NB4 (cell line): ENCODE measurements around the gene TJAP1.

Source experiments
- CTCF ChIP-seq: IDR thresholded peaks from one replicate; pipeline ENCODE4 v1.5.1; 2012; ENCODE audit warnings: low read depth, low read length
- POLR2A ChIP-seq: IDR thresholded peaks from 2 replicates; pipeline ENCODE4 v1.6.1; 2011; ENCODE audit warnings: mild to moderate bottlenecking; ENCODE audit not compliant: insufficient read length; ENCODE audit errors: extremely low read depth

DNA sequence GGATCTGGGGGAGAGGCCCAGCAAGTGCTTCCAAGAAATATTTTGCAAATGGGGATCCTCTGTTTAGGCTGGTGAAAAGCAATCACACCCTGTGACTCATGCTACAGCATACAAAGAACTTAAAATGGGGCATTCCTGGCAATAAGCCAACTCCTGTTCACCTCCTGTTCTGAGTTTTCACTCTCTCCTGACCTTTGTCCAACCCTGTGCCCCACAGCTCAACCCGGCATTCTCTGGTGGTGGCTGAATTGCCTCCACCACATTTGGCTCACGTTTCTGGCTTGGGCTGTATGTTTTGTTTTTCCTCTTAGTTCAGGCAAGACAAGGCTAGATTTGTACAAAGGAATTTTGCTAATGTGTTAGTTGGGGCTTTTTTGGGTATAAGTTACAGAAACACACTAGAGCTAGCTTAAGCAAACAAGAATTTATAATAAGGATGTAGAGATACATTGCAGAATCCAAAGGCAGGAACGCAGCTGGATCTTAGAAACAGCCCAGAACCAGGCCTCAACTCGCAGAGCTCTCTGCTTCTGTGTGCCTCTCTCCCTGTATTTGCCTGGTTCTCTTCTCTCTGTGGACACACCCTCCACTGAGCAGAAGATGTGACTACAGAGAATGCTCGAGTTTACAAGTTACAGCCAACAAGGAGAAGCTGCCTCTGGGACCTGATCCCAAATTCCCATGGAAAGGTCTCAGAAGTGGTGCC, 40.6 kb upstream of the TJAP1 start:
- TF ChIP-seq POLR2A, result no peak
- TF ChIP-seq CTCF, result no peak
